Adrenal gland (tissue), 12 donors: Measurements from ENCODE around the gene COL6A2. TPM values are rescaled to one million over a fixed set of nuclear protein-coding genes. Genes with fewer than 3 reads are reported as not detected.

ENCODE experiments used
- DNase-seq, 7 donors: peaks; one replicate each; pipeline ENCODE4 v3.0.0-alpha.2; 2019 to 2020
- H3K27ac ChIP-seq, 5 donors: fragments of 200-600 bp; sonication (generic) in 4 of 5; 1 replicate in 3 of 5; 2 replicates in 2 of 5; pipeline versions ENCODE4 v1.5.1 to v1.8.0; 2016 to 2020; ENCODE audit warnings: mild to moderate bottlenecking in 1 of 5
- H3K27me3 ChIP-seq: fragments of 200-600 bp; 2 replicates; pipeline ENCODE4 v1.8.0; 2021
- H3K36me3 ChIP-seq, 2 donors: fragments of 200-600 bp; replicated peaks in 1 of 2; 1 replicate in 1 of 2; 2 replicates in 1 of 2; pipeline versions ENCODE4 v1.5.1 to v1.8.0; 2018 to 2022
- H3K4me1 ChIP-seq, 2 donors: fragments of 200-600 bp; replicated peaks in 1 of 2; 1 replicate in 1 of 2; 2 replicates in 1 of 2; pipeline versions ENCODE4 v1.5.1 to v1.8.0; 2018 to 2021
- H3K4me3 ChIP-seq, 4 donors: fragments of 200-600 bp; sonication (generic) in 3 of 4; one replicate each; pipeline ENCODE4 v1.5.1; 2016 to 2018
- H3K9me3 ChIP-seq, 3 donors: fragments of 200-600 bp; sonication (generic) in 1 of 3; replicated peaks in 1 of 3; 1 replicate in 2 of 3; 2 replicates in 1 of 3; pipeline versions ENCODE4 v1.5.1 to v1.8.0; 2016 to 2021
- POLR2A ChIP-seq, 2 donors: fragments of 450-650 bp; IDR thresholded peaks; one replicate each; pipeline ENCODE4 v1.6.1; 2017; ENCODE audit warnings: antibody characterized with exemption in 2 of 2, mild to moderate bottlenecking in 2 of 2, moderate library complexity in 1 of 2
- WGBS, 4 donors: extraction: QIAGEN DNeasy Blood & Tissue Kit in 2 of 4; methylation state at CpG; one replicate each; pipeline versions ENCODE4 v1.1.5 to v1.1.7; 2013 to 2017; 5-methylcytosine and 5-hydroxymethylcytosine counted together
- intact Hi-C, 2 donors: fragments of 100-400 bp; cut with DNase I; formaldehyde crosslinking; loops; one replicate each; pipeline versions ENCODE4 v1.14.1 to v1.15.0; 2022 to 2023
- polyA plus RNA-seq, 3 donors: library from polyadenylated mRNA; stranded (reverse); fragments of 200-250 nt in 2 of 3; fragments of 350-450 nt in 1 of 3; fragmentation: Illumina TruSeq in 1 of 3; extraction: RNeasy Lipid Tissue Mini Kit (QIAGEN cat#74804) in 1 of 3; gene quantifications; one replicate each; pipeline ENCODE4 v1.2.3, GENCODE V29; 2013 to 2014
- total RNA-seq, 9 donors: library from RNA; depleted of rRNA in 4 of 9; stranded (reverse); fragments of >200 nt in 4 of 9; fragments of 120-200 nt in 1 of 9; fragmentation: NEBNext Ultra II Directional in 1 of 9; extraction: Animal tissue kit (Norgen Biotek cat#: 25700) in 1 of 9; gene quantifications; one replicate each; pipeline versions ENCODE4 v1.1.0 to v1.2.4, GENCODE V29; 2013 to 2023
- TF ChIP-seq, protein P1 (sequence below), 6 experiments: fragments of 450-650 bp in 4 of 6; fragments of 200-600 bp in 2 of 6; sonication (generic) in 1 of 6; IDR thresholded peaks; 1 replicate in 5 of 6; 2 replicates in 1 of 6; pipeline versions ENCODE4 v1.5.1 to v1.8.0; 2016 to 2021; ENCODE audit warnings: antibody characterized with exemption in 6 of 6, mild to moderate bottlenecking in 2 of 6, moderate library complexity in 1 of 6
- donor health status: healthy with polysubstance abuse.
- donor health status: Bipolar disorder and iron deficiency.
- donor health status: DM: yes; HTN: yes; CAD: no.
- donor health status: DM: no; HTN: no; CAD: no.
- donor health status: DM: no; HTN: no; CAD: no.
- donor health status: DM: yes; HTN: yes; CAD: no.

COL6A2 gene
- total and polyA plus RNA-seq, 12 donors, result 19.0 to 543 (median 181) TPM

DNA sequence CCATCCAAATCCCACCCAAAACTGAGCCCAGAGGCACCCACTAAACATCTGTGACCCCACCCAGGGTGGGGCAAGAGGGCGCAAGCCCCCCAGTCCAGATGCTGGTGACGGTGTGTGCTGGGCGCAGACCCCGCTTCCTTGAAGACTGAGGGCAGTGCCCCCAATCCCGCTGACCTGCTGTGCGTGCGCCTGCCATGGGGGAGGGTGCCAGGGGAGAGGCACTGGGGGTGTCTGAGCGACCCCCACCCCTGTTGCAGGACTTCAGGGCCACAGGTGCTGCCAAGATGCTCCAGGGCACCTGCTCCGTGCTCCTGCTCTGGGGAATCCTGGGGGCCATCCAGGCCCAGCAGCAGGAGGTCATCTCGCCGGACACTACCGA is 13.3 kb downstream of the COL6A2 start:
- intact Hi-C loops, result no loop called here
- H3K36me3 ChIP-seq, result peaks cover 0 to 25% of the 10 kb centered on the region in 2 donors

DNA sequence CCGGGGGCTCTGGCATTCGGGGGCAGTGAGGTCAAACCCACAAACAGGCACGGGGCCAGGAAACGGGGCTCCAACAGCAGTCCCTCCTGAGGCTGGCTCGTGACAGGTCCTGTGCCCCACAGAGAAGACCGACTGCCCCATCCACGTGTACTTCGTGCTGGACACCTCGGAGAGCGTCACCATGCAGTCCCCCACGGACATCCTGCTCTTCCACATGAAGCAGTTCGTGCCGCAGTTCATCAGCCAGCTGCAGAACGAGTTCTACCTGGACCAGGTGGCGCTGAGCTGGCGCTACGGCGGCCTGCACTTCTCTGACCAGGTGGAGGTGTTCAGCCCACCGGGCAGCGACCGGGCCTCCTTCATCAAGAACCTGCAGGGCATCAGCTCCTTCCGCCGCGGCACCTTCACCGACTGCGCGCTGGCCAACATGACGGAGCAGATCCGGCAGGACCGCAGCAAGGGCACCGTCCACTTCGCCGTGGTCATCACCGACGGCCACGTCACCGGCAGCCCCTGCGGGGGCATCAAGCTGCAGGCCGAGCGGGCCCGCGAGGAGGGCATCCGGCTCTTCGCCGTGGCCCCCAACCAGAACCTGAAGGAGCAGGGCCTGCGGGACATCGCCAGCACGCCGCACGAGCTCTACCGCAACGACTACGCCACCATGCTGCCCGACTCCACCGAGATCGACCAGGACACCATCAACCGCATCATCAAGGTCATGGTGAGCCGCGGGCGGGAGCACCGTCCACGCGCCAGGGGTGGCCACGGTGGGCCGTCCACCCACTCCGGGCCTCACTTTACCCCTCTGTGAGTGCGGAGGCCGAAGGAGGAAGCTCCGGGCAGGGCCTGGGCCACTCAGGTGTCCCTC is 14.2 kb downstream of the COL6A2 start:
- intact Hi-C loops, result no loop called here
- Histone ChIP-seq H3K9me3 (peaks cover 0 to 12% (median 0%) of the 10 kb centered on the region in 3 donors), H3K27ac (no peak overlapping the region), H3K4me3 (no peak overlapping the region), H3K4me1 (no peaks in the 10 kb centered on the region), H3K27me3 (no peaks in the 10 kb centered on the region), H3K36me3 (peaks cover 0 to 31% of the 10 kb centered on the region in 2 donors)
- WGBS, 4 donors, result 93 to 97% (median 94%) methylated on average over 17 to 69 of the region's 69 CpGs
- peak in 5 of 7 donors; percentile 8 to 45 (median 13) for DNase-seq
- TF ChIP-seq POLR2A (IDR thresholded peaks at IDR 0.05), result no peak

More for the DNA sequence above, 13.3 kb downstream of the COL6A2 start:
- Histone ChIP-seq H3K4me1 (no peaks in the 10 kb centered on the region), H3K9me3 (peaks cover 0 to 12% (median 0%) of the 10 kb centered on the region in 3 donors), H3K4me3 (no peak overlapping the region), H3K27ac (no peak overlapping the region), H3K27me3 (no peaks in the 10 kb centered on the region)
- WGBS, 4 donors, result 80 to 86% (median 84%) methylated on average over 9 to 12 of the region's 12 CpGs; no CpG with 5 or more reads in 1 of the 4 donors
- peak in 1 of 7 donors; percentile 46 for DNase-seq
- TF ChIP-seq, protein P1, sequence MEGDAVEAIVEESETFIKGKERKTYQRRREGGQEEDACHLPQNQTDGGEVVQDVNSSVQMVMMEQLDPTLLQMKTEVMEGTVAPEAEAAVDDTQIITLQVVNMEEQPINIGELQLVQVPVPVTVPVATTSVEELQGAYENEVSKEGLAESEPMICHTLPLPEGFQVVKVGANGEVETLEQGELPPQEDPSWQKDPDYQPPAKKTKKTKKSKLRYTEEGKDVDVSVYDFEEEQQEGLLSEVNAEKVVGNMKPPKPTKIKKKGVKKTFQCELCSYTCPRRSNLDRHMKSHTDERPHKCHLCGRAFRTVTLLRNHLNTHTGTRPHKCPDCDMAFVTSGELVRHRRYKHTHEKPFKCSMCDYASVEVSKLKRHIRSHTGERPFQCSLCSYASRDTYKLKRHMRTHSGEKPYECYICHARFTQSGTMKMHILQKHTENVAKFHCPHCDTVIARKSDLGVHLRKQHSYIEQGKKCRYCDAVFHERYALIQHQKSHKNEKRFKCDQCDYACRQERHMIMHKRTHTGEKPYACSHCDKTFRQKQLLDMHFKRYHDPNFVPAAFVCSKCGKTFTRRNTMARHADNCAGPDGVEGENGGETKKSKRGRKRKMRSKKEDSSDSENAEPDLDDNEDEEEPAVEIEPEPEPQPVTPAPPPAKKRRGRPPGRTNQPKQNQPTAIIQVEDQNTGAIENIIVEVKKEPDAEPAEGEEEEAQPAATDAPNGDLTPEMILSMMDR (IDR thresholded peaks at IDR 0.05), result no peak
- no peak for TF ChIP-seq POLR2A (IDR thresholded peaks at IDR 0.05)

DNA sequence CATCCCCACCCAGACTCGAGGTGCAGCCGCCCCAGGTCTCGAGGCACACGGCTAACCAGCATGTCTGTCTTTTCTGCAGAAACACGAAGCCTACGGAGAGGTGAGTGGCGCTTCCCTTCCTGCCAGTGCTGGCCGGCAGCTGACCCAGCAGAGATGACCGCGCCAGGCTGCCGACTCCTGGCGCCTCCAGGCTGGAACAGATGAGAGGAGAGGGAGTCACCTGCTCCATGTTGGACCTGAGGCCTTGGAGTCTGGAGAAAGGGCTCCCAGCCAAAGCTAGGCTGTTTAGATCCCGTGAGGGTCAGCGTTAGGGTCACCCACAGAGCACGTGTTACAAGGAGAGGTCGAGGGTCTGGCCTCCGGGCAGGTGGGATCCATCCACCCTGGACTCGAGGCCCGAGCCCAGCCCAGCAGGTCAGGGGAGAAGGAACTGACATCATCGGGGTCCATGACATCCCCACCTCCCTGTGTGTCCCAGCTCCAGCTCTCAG is 14.9 kb downstream of the COL6A2 start:
- TF ChIP-seq, protein P1 (IDR thresholded peaks at IDR 0.05), result no peak
- TF ChIP-seq POLR2A (IDR thresholded peaks at IDR 0.05), result no peak
- Histone ChIP-seq H3K27me3 (no peaks in the 10 kb centered on the region), H3K27ac (no peak overlapping the region), H3K9me3 (peaks cover 0 to 12% (median 0%) of the 10 kb centered on the region in 3 donors), H3K36me3 (peaks cover 0 to 36% of the 10 kb centered on the region in 2 donors), H3K4me3 (no peak overlapping the region), H3K4me1 (no peaks in the 10 kb centered on the region)
- peak in 2 of 7 donors; percentile 5 to 38 for DNase-seq
- 89 to 100% (median 92%) methylated on average over 1 to 20 of the region's 20 CpGs for WGBS, 4 donors
- intact Hi-C loops, result no loop called here

DNA sequence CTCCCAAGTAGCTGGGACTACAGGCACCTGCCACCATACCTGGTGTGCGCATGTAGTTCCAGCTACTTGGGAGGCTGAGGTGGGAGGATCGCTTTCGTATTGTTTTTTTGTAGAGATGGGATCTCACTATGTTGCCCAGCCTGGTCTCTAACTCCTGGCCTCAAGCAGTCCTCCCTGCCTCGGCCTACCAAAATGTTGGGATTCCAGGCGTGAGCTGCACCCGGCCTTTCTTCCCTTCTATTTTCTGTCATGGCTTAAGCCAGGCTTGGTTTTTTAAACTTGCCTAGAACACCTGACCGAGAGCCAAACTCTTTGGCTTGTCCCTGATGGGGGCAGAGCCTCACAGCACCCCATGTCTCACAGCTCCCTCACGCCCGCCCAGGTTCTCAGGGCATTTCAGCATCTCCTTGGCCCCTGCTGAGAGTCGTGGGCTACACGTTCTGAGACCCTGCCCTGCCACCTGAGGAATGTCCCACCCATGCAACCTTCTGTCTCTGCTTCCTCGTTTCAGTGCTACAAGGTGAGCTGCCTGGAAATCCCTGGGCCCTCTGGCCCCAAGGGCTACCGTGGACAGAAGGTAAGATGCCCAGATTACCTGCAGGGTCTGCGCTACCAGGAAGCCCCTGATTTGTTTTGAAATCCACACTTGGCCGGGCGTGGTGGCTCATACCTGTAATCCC is 15.7 kb downstream of the COL6A2 start:
- H3K9me3 ChIP-seq, result peaks cover 0 to 6% (median 0%) of the 10 kb centered on the region in 3 donors
- 87 to 95% (median 92%) methylated on average over 16 of the region's 16 CpGs for WGBS, 4 donors
- no peaks in the 10 kb centered on the region for H3K27me3 ChIP-seq
- DNase-seq, result peak in 2 of 7 donors; percentile 0 to 41
- no peak overlapping the region for H3K4me3 ChIP-seq
- H3K4me1 ChIP-seq, result no peaks in the 10 kb centered on the region
- no peak overlapping the region for H3K27ac ChIP-seq
- peaks cover 0 to 40% of the 10 kb centered on the region in 2 donors for H3K36me3 ChIP-seq
- intact Hi-C loops, result no loop called here
- TF ChIP-seq, protein P1 (IDR thresholded peaks at IDR 0.05), result no peak
- TF ChIP-seq POLR2A (IDR thresholded peaks at IDR 0.05), result no peak
